Ovary (tissue), 3 donors: ENCODE results near the gene UPK2.

Source experiments
- CTCF ChIP-seq, 3 donors: fragments of 450-650 bp in 2 of 3; fragments of 200-600 bp in 1 of 3; IDR thresholded peaks; one replicate each; pipeline versions ENCODE4 v1.5.1 to v1.8.0; 2016 to 2022; ENCODE audit warnings: antibody characterized with exemption in 3 of 3, mild to moderate bottlenecking in 1 of 3
- EP300 ChIP-seq: sonication (generic); formaldehyde crosslinking; IDR thresholded peaks from one replicate; pipeline ENCODE4 v1.6.1; 2017; ENCODE audit warnings: antibody characterized with exemption
- donor health status: DM: no; HTN: no; CAD: no.

GRCh38 chr11:118953265-118953664, 2.8 kb upstream of the UPK2 start:
- TF ChIP-seq CTCF (IDR thresholded peaks at IDR 0.05) (no peak), EP300 (no peak)
